IPS-20b (cell line): ENCODE results near the gene GNPAT.

Source experiments
- H3K27ac ChIP-seq: one replicate; pipeline ENCODE4 v1.5.1; 2013; ENCODE audit warnings: low read length
- H3K27me3 ChIP-seq: 2 replicates; pipeline ENCODE4 v1.6.1; 2013; ENCODE audit warnings: mild to moderate bottlenecking, low read length, inconsistent platforms; ENCODE audit not compliant: insufficient read depth
- H3K36me3 ChIP-seq: 2 replicates; pipeline ENCODE4 v1.6.1; 2013; ENCODE audit warnings: low read depth, mild to moderate bottlenecking, inconsistent platforms, low read length, moderate library complexity; ENCODE audit not compliant: insufficient read depth
- H3K4me1 ChIP-seq: 2 replicates; pipeline ENCODE4 v1.6.1; 2013; ENCODE audit warnings: mild to moderate bottlenecking, control low read depth, inconsistent platforms, low read length, moderate library complexity; ENCODE audit not compliant: insufficient read depth
- H3K4me3 ChIP-seq: 2 replicates; pipeline ENCODE4 v1.5.1; 2013; ENCODE audit warnings: mild to moderate bottlenecking, low read length, inconsistent platforms
- H3K9ac ChIP-seq: 2 replicates; pipeline ENCODE4 v1.6.1; 2013; ENCODE audit warnings: low read depth, mild to moderate bottlenecking, inconsistent platforms, low read length, moderate library complexity
- H3K9me3 ChIP-seq: 2 replicates; pipeline ENCODE4 v1.6.1; 2013; ENCODE audit warnings: mild to moderate bottlenecking, low read depth, low read length, inconsistent platforms; ENCODE audit not compliant: insufficient read depth

The GNPAT gene

GRCh38 chr1:231214918-231215680, 25.9 kb upstream of the GNPAT start:
- Histone ChIP-seq H3K9ac (no peak overlapping the region), H3K4me1 (no peaks in the 10 kb centered on the region; the same call in 1 of the 2 replicates), H3K4me3 (no peak overlapping the region), H3K36me3 (no peaks in the 10 kb centered on the region), H3K27me3 (peaks cover 91% of the 10 kb centered on the region), H3K27ac (no peak overlapping the region), H3K9me3 (no peaks in the 10 kb centered on the region)

- H3K27ac ChIP-seq, result no peak overlapping the region
- no peaks in the 10 kb centered on the region; the same call in 1 of the 2 replicates for H3K4me1 ChIP-seq
- H3K9me3 ChIP-seq, result no peaks in the 10 kb centered on the region
- H3K27me3 ChIP-seq, result peaks cover 84% of the 10 kb centered on the region
- H3K4me3 ChIP-seq, result no peak overlapping the region
- no peaks in the 10 kb centered on the region for H3K36me3 ChIP-seq
- no peak overlapping the region for H3K9ac ChIP-seq
These were observed 25.2 kb upstream of the GNPAT start for GRCh38 chr1:231215681-231216385.

- Histone ChIP-seq H3K27me3 (peaks cover 83% of the 10 kb centered on the region), H3K4me1 (no peaks in the 10 kb centered on the region; the same call in 1 of the 2 replicates), H3K9me3 (no peaks in the 10 kb centered on the region), H3K4me3 (no peak overlapping the region), H3K9ac (no peak overlapping the region), H3K27ac (no peak overlapping the region), H3K36me3 (no peaks in the 10 kb centered on the region)
These were observed 24.5 kb upstream of the GNPAT start for GRCh38 chr1:231216498-231216897.

- Histone ChIP-seq H3K4me3 (no peak overlapping the region), H3K9me3 (no peaks in the 10 kb centered on the region), H3K27ac (no peak overlapping the region), H3K4me1 (no peaks in the 10 kb centered on the region; the same call in 1 of the 2 replicates), H3K36me3 (no peaks in the 10 kb centered on the region), H3K27me3 (peaks cover 77% of the 10 kb centered on the region), H3K9ac (no peak overlapping the region)
These were observed 24.0 kb upstream of the GNPAT start for GRCh38 chr1:231217056-231217455.

GRCh38 chr1:231218078-231218477, 22.9 kb upstream of the GNPAT start:
- H3K4me1 ChIP-seq, result no peaks in the 10 kb centered on the region; the same call in 1 of the 2 replicates
- H3K27me3 ChIP-seq, result peaks cover 67% of the 10 kb centered on the region
- H3K36me3 ChIP-seq, result no peaks in the 10 kb centered on the region
- H3K9ac ChIP-seq, result no peak overlapping the region
- H3K9me3 ChIP-seq, result no peaks in the 10 kb centered on the region
- H3K27ac ChIP-seq, result no peak overlapping the region
- H3K4me3 ChIP-seq, result no peak overlapping the region

- H3K9ac ChIP-seq, result no peak overlapping the region
- peaks cover 8% of the 10 kb centered on the region for H3K36me3 ChIP-seq
- no peak overlapping the region for H3K27ac ChIP-seq
- H3K9me3 ChIP-seq, result no peaks in the 10 kb centered on the region
- peaks cover 50% of the 10 kb centered on the region for H3K27me3 ChIP-seq
- H3K4me1 ChIP-seq, result no peaks in the 10 kb centered on the region; the same call in 1 of the 2 replicates
- H3K4me3 ChIP-seq, result no peak overlapping the region
These were observed 21.3 kb upstream of the GNPAT start for GRCh38 chr1:231219422-231220401.

GRCh38 chr1:231220801-231221200, 20.2 kb upstream of the GNPAT start:
- no peak overlapping the region for H3K27ac ChIP-seq
- no peak overlapping the region for H3K4me3 ChIP-seq
- H3K27me3 ChIP-seq, result peaks cover 40% of the 10 kb centered on the region
- H3K36me3 ChIP-seq, result peaks cover 19% of the 10 kb centered on the region
- H3K9ac ChIP-seq, result no peak overlapping the region
- no peaks in the 10 kb centered on the region for H3K9me3 ChIP-seq
- no peaks in the 10 kb centered on the region for H3K4me1 ChIP-seq

GRCh38 chr1:231226156-231226555, 14.9 kb upstream of the GNPAT start:
- Histone ChIP-seq H3K9ac (no peak overlapping the region), H3K4me1 (no peaks in the 10 kb centered on the region), H3K4me3 (no peak overlapping the region), H3K36me3 (peaks cover 33% of the 10 kb centered on the region), H3K9me3 (no peaks in the 10 kb centered on the region), H3K27ac (no peak overlapping the region), H3K27me3 (no peaks in the 10 kb centered on the region)

GRCh38 chr1:231231511-231231910, 9.5 kb upstream of the GNPAT start:
- Histone ChIP-seq H3K36me3 (peaks cover 11% of the 10 kb centered on the region), H3K4me3 (no peak overlapping the region), H3K27me3 (no peaks in the 10 kb centered on the region), H3K27ac (no peak overlapping the region), H3K9ac (no peak overlapping the region), H3K9me3 (no peaks in the 10 kb centered on the region), H3K4me1 (no peaks in the 10 kb centered on the region)

GRCh38 chr1:231232870-231233734, 7.9 kb upstream of the GNPAT start:
- H3K27me3 ChIP-seq, result no peaks in the 10 kb centered on the region
- H3K9me3 ChIP-seq, result no peaks in the 10 kb centered on the region
- H3K4me1 ChIP-seq, result no peaks in the 10 kb centered on the region
- H3K4me3 ChIP-seq, result no peak overlapping the region
- H3K36me3 ChIP-seq, result peaks cover 14% of the 10 kb centered on the region
- no peak overlapping the region for H3K9ac ChIP-seq
- no peak overlapping the region for H3K27ac ChIP-seq
